ENCODE measurements around the gene C16orf92.

The C16orf92 gene

GRCh38 chr16:30022887-30023286 is at the start of gene C16orf92:
Gene C16orf92 (plus strand): TSS chr16:30023198. CDS start chr16:30023341, 143 bp downstream.
- DNase-seq = no peak

DNA sequence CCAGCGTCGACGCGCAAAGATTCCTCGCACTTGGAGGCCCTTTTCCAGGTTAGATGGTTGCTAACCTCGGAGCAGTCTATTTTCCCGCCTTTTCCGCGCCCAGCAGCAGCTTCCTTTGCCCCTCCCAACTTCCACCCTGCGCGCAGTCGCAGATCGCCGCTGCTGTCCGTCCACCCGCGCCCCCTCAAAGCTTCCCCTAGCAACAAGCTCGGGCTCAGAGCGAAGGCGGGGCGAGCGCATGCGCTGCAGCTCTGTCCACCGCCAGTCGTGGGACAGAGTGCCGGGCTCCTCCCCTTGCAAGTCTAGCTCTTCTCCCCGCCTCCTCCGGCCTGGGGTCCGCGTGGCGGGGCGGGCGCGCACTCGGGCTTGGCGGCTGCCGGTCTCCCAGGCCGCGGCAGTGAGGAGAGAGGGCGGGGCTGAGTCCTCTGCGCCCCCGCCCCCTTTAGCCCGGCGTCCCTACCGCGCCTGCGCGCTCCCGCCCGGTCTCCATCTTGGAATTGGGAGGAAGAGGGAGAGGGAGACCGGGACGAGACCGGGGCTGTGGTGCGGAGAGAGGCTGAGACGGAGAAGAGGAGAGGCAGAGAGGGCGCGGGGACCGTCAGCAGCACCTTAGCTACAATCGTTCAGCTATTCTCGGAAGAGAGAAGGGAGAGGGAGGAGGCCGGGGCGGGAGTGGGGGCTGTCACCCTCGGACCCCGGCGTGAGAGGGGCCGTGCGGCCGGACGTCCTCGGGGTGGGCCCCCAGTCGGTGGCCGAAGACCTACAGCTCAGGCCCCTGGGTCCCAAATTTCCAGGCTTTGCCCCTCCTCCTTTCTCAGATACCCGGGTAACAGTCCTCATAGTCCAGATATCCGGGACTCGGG is 49.4 kb upstream of the C16orf92 start, which contains the start of gene TAOK2:
TAOK2 (plus strand) TSS at position 485 of the 863 bp plus-strand sequence. CDS start 3,905 bp downstream, outside the sequence.
- DNase-seq = peak; percentile 100

GRCh38 chr16:29974291-29975133 is 48.5 kb upstream of the C16orf92 start:
- DNase-seq = peak; percentile 44

- DNase-seq = no peak
Measured at GRCh38 chr16:29975134-29975538, 47.9 kb upstream of the C16orf92 start.

- no peak for DNase-seq
Measured at GRCh38 chr16:29975811-29976511, 47.0 kb upstream of the C16orf92 start.

DNA sequence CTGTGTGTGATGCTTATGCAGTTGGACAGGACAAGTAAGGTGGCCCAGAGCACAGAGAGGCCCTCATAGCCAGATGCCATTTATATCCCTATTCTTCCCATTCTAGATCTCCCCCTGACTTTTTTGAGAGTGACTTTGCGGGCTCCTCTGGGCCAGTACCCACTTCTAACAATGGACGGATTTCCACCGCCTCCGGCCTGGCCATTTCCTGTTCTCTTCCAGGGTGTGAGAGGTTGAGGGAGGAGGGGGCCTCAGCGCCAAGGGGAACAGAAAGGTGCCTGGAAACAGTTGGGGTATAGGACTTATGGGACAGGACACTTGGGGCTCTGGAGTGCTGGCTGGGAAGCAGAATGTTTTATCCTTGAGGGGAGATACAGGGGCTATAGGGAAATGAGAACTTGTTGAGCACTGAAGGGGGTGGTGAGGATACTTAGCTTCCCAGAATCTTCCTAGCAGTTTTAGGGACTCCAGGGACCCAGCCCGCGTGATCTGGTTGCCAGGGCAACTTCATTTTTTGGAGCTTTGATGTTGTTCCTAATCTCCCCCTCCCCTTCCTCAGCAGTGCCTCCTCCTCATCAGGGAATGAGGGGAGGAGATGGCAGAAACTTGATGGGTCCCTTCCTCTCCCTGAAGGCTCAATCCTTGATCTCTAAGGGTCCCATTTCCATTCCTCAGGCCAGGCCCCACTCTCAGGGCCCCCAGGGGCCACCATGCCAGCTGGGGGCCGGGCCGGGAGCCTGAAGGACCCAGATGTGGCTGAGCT is 45.8 kb upstream of the C16orf92 start:
- DNase-seq = no peak

GRCh38 chr16:29978081-29978480 is 44.9 kb upstream of the C16orf92 start:
- no peak for DNase-seq

DNA sequence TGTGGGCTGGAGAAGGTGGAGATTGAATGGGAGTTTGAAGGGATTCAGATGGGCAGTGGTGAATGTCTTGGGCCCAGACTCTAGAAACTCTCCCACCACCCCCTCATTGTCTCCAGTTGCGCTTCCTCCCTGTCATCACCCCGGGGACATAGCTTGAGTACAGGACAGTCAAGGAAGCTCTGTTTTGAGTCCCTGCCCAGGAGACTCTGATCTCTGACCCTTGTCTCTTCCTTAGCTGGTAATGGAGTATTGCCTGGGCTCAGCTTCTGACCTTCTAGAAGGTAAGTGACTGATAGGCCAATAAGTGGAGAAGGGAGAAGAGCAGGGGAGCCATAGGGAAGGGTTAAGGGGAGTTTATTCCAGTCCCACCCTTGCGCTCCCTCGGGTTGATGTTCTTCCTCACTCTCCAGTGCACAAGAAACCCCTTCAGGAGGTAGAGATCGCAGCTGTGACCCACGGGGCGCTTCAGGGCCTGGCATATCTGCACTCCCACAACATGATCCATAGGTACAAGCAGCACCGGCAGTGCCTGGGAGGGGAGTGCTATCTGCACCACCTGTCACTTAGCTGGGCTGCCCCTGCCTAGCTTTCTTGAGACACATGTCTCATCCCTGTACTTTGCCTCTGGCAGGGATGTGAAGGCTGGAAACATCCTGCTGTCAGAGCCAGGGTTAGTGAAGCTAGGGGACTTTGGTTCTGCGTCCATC is 44.3 kb upstream of the C16orf92 start:
- DNase-seq = no peak

- no peak for DNase-seq
Measured at GRCh38 chr16:29982560-29983419, 40.2 kb upstream of the C16orf92 start.

DNA sequence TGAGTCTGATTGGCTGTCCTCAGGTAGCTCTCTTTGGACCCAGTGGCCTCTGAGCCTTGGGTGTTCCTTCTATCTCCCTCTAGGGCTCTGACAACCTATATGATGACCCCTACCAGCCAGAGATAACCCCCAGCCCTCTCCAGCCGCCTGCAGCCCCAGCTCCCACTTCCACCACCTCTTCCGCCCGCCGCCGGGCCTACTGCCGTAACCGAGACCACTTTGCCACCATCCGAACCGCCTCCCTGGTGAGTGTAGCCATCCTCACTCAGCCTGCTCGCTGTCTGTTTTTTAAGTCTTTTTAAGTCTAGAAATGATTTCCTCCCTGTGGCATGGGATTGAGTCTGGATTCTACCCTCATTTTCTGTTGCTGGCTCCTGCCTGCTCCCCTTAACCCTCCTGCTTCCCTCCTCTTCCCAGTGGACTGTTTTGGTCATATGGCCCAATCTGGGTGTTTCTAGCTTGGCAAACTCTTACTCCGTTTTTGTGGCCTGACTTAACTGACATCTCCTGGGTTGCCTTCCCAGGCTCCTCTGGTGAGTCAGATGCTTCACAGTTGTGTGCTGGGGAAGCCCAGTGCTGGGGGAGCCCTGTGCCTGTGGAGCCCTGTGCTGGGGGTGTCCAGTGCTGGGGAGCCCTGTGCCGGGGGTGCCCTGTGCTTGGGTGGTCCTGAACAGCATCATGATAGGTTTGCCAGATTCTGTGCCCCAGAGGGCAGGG is 39.4 kb upstream of the C16orf92 start:
- no peak for DNase-seq

- DNase-seq = no peak
Measured at GRCh38 chr16:29984137-29984763, 38.7 kb upstream of the C16orf92 start.

GRCh38 chr16:29984764-29985147 is 38.2 kb upstream of the C16orf92 start:
- DNase-seq = no peak

DNA sequence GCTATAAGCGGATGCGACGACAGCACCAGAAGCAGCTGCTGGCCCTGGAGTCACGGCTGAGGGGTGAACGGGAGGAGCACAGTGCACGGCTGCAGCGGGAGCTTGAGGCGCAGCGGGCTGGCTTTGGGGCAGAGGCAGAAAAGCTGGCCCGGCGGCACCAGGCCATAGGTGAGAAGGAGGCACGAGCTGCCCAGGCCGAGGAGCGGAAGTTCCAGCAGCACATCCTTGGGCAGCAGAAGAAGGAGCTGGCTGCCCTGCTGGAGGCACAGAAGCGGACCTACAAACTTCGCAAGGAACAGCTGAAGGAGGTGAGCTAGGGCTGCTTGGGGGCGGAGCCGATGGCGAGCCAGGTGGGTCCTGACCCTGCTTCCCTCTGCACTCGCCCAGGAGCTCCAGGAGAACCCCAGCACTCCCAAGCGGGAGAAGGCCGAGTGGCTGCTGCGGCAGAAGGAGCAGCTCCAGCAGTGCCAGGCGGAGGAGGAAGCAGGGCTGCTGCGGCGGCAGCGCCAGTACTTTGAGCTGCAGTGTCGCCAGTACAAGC is 37.7 kb upstream of the C16orf92 start:
- DNase-seq = no peak

- DNase-seq = no peak
Measured at GRCh38 chr16:29986231-29986630, 36.8 kb upstream of the C16orf92 start.

DNA sequence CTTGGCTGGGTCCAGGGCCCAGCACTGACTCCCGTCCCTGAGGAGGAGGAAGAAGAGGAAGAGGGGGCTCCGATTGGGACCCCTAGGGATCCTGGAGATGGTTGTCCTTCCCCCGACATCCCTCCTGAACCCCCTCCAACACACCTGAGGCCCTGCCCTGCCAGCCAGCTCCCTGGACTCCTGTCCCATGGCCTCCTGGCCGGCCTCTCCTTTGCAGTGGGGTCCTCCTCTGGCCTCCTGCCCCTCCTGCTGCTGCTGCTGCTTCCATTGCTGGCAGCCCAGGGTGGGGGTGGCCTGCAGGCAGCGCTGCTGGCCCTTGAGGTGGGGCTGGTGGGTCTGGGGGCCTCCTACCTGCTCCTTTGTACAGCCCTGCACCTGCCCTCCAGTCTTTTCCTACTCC is 36.1 kb upstream of the C16orf92 start:
- DNase-seq = no peak

- DNase-seq = no peak
Measured at GRCh38 chr16:29987371-29988085, 35.5 kb upstream of the C16orf92 start.

DNA sequence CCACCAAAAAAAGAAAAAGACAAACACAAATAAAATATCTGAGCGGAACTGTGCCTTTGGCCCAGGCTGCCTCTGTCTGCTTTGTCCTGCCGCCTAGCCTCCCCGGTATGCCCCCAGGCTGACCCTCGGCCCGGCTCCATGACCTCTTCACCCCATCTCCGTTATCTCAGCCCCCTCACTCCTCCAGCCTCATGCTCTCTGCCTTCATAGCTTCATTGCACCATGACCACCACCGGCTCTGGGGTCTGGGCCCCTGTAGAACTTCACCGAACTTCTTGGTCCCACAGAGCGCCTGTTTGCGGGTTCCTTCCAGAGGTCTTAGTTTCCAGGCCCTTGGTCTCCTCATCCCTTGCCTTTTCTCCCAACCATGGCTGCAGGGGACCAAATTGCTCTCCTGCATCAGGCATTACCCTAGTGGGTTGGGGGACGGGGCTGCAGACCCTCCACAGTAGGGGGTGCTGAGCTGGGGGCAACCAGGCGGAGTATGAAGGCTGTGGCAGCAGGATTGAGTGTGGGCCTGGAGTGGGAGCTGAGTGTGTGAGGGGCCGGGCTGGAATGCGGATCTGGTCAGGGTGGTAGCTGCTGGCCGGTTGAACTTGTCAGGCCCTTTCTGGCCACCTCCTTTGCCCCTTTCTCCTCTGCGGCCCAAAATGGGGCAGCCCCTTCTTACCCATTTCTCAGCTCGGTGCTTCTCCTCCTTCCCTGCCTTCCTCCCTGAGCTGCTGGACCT is 34.5 kb upstream of the C16orf92 start:
- no peak for DNase-seq

Measured in NCI-H146 (cell line).